ENCODE results near the gene TCTN2. TPM values are rescaled to one million over a fixed set of nuclear protein-coding genes. Genes with fewer than 3 reads are reported as not detected.

The TCTN2 gene
- total RNA-seq, 1 experiment from 2014 or later: 12.1 TPM

DNA sequence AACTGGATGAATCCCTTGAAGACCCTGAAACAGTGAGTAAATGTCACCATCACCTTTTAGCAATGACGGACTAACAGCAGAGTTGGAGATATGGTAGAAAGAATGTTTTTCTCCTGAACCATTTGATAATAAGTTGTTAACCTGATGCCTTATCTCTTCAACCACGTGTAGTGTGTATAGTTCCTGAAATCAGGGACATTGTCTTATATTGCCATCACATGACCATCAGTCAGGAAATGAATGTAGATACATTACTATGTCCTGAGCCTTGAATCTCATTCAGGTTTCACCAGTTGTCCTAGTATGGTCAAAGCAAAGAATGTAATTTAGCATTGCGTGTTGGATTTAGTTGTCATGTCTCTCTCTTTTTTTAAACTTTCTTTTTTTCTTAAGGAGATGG lies 57.0 kb downstream of the TCTN2 start:
- no TSS peak for BruUV-seq (replicated peaks)
- Histone ChIP-seq H3K79me2 (ENCODE audit: insufficient read depth, low read length) (no peaks in the 10 kb centered on the region), H3K36me3 (ENCODE audit: control insufficient read depth in 1 of 2, insufficient read depth in 2 of 2, low read length in 2 of 2) (peaks cover 14 to 15% of the 10 kb centered on the region in 2 experiments; a peak in 3 of 4 replicates), H3K9ac (ENCODE audit: low read length) (no peak overlapping the region), H3K9me2 (ENCODE audit: insufficient read depth) (no peaks in the 10 kb centered on the region), H4K20me1 (ENCODE audit: insufficient read depth) (no peaks in the 10 kb centered on the region), H3K27me3 (ENCODE audit: insufficient read depth, low read length) (no peaks in the 10 kb centered on the region), H3K4me1 (ENCODE audit: control insufficient read depth in 1 of 2, insufficient read depth in 2 of 2, low read length in 2 of 2) (no peaks in the 10 kb centered on the region), H3K9me3 (ENCODE audit: control insufficient read depth in 1 of 2, insufficient read depth in 1 of 2, low read depth in 1 of 2, low read length in 2 of 2) (no peaks in the 10 kb centered on the region), H3K4me3 (replicated peaks in 1 of 2; ENCODE audit: low read depth in 1 of 2, low read length in 2 of 2) (no peak overlapping the region), H2AFZ (ENCODE audit: low read depth, low read length, poor library complexity, severe bottlenecking) (no peak overlapping the region), H3K4me2 (ENCODE audit: low read length) (no peak overlapping the region), H3K27ac (ENCODE audit: low read depth, low read length) (no peak overlapping the region)
- RAD21 ChIA-PET (ENCODE audit: low non-redundant PET in 1 of 2, low total read pairs in 2 of 2, uncharacterized antibody in 2 of 2, unreplicated experiment in 2 of 2): no interaction called here
- CTCF ChIA-PET: no interaction called here
- intact Hi-C loops (cut with micrococcal nuclease): no loop called here
- POLR2A ChIA-PET: no interaction called here
- DNase-seq (ENCODE audit: low read depth, low spot score) (no peak), ATAC-seq (no peak)
- TF ChIP-seq, protein P1, sequence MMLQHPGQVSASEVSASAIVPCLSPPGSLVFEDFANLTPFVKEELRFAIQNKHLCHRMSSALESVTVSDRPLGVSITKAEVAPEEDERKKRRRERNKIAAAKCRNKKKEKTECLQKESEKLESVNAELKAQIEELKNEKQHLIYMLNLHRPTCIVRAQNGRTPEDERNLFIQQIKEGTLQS (IDR thresholded peaks at IDR 0.05): no peak
- no peak for TF ChIP-seq JUND (IDR thresholded peaks at IDR 0.05)
- TF ChIP-seq POLR2A (IDR thresholded peaks at IDR 0.05; ENCODE audit: borderline replicate concordance, extremely low read depth, insufficient read depth, insufficient read length): no peak
- TF ChIP-seq FOSL1 (IDR thresholded peaks at IDR 0.05; ENCODE audit: low read depth): no peak
- TF ChIP-seq ZNF274 (IDR thresholded peaks at IDR 0.05; ENCODE audit: low read depth, low read length): no peak
- TF ChIP-seq, protein P2, sequence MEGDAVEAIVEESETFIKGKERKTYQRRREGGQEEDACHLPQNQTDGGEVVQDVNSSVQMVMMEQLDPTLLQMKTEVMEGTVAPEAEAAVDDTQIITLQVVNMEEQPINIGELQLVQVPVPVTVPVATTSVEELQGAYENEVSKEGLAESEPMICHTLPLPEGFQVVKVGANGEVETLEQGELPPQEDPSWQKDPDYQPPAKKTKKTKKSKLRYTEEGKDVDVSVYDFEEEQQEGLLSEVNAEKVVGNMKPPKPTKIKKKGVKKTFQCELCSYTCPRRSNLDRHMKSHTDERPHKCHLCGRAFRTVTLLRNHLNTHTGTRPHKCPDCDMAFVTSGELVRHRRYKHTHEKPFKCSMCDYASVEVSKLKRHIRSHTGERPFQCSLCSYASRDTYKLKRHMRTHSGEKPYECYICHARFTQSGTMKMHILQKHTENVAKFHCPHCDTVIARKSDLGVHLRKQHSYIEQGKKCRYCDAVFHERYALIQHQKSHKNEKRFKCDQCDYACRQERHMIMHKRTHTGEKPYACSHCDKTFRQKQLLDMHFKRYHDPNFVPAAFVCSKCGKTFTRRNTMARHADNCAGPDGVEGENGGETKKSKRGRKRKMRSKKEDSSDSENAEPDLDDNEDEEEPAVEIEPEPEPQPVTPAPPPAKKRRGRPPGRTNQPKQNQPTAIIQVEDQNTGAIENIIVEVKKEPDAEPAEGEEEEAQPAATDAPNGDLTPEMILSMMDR (IDR thresholded peaks at IDR 0.05 in 2 of 3, conservative IDR thresholded peaks at IDR 0.05 in 1 of 3; ENCODE audit: borderline replicate concordance in 1 of 3, insufficient read depth in 1 of 3, low read depth in 2 of 3, low read length in 2 of 3): no peak
- no peak for TF ChIP-seq POLR2AphosphoS5 (IDR thresholded peaks at IDR 0.05; ENCODE audit: low read depth, low read length)

DNA sequence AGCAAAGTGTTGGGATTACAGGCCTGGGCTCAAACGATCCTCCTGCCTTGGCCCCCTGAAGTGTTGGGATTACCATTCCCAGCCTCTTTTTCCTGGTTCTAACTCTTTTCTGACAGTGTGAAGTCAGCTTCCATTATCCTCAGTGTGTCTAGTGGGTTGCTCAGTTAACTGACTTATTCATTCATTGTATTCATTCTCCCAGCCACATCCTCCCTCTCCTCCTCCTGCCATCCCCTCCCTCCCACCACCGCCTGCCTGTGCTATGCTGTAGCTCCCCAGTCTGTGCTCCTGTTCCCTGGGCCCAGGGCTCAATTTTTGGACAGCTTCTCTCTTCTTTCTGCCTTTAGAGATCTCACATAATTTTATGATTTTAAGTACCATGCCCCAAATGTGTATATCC lies 60.7 kb downstream of the TCTN2 start:
- H3K4me1 ChIP-seq (ENCODE audit: control insufficient read depth in 1 of 2, insufficient read depth in 2 of 2, low read length in 2 of 2): no peaks in the 10 kb centered on the region
- no TSS peak for BruUV-seq (replicated peaks)
- no peak overlapping the region for H3K4me2 ChIP-seq (ENCODE audit: low read length)
- RAD21 ChIA-PET (ENCODE audit: low non-redundant PET in 1 of 2, low total read pairs in 2 of 2, uncharacterized antibody in 2 of 2, unreplicated experiment in 2 of 2): no interaction called here
- ATAC-seq (no peak), DNase-seq (ENCODE audit: low read depth, low spot score) (no peak)
- H3K27me3 ChIP-seq (ENCODE audit: insufficient read depth, low read length): no peaks in the 10 kb centered on the region
- CTCF ChIA-PET: no interaction called here
- H3K9me3 ChIP-seq (ENCODE audit: control insufficient read depth in 1 of 2, insufficient read depth in 1 of 2, low read depth in 1 of 2, low read length in 2 of 2): no peaks in the 10 kb centered on the region
- no peaks in the 10 kb centered on the region for H4K20me1 ChIP-seq (ENCODE audit: insufficient read depth)
- intact Hi-C loops (cut with micrococcal nuclease): no loop called here
- peaks cover 13 to 16% of the 10 kb centered on the region in 2 experiments for H3K36me3 ChIP-seq (ENCODE audit: control insufficient read depth in 1 of 2, insufficient read depth in 2 of 2, low read length in 2 of 2)
- POLR2A ChIA-PET: no interaction called here
- TF ChIP-seq YY1 (IDR thresholded peaks at IDR 0.05; ENCODE audit: extremely low read depth, insufficient replicate concordance, low read depth, low read length) (no peak), RAD21 (IDR thresholded peaks at IDR 0.05; ENCODE audit: low read depth) (no peak), EGR1 (IDR thresholded peaks at IDR 0.05; ENCODE audit: low read depth) (no peak), CBX3 (IDR thresholded peaks at IDR 0.05; ENCODE audit: low read depth) (no peak), POLR2A (IDR thresholded peaks at IDR 0.05; ENCODE audit: borderline replicate concordance, extremely low read depth, insufficient read depth, insufficient read length) (no peak)
- no peaks in the 10 kb centered on the region for H3K79me2 ChIP-seq (ENCODE audit: insufficient read depth, low read length)
- no peak overlapping the region for H2AFZ ChIP-seq (ENCODE audit: low read depth, low read length, poor library complexity, severe bottlenecking)
- no peak overlapping the region for H3K27ac ChIP-seq (ENCODE audit: low read depth, low read length)
- H3K9me2 ChIP-seq (ENCODE audit: insufficient read depth): no peaks in the 10 kb centered on the region
- no peak overlapping the region for H3K9ac ChIP-seq (ENCODE audit: low read length)
- no peak overlapping the region for H3K4me3 ChIP-seq (replicated peaks in 1 of 2; ENCODE audit: low read depth in 1 of 2, low read length in 2 of 2)

All from HCT116 (cell line).